Measurements from ENCODE around the gene SLC44A5. TPM values are rescaled to one million over a fixed set of nuclear protein-coding genes. Genes with fewer than 3 reads are reported as not detected.

The SLC44A5 gene
- total RNA-seq, 3 donors from 2014 or later: 0.16 to 3.6 (median 3.5) TPM

- TF ChIP-seq POLR2A (IDR thresholded peaks at IDR 0.05) (no peak), POLR2AphosphoS5 (IDR thresholded peaks at IDR 0.05) (no peak)
- TF ChIP-seq, protein P1, sequence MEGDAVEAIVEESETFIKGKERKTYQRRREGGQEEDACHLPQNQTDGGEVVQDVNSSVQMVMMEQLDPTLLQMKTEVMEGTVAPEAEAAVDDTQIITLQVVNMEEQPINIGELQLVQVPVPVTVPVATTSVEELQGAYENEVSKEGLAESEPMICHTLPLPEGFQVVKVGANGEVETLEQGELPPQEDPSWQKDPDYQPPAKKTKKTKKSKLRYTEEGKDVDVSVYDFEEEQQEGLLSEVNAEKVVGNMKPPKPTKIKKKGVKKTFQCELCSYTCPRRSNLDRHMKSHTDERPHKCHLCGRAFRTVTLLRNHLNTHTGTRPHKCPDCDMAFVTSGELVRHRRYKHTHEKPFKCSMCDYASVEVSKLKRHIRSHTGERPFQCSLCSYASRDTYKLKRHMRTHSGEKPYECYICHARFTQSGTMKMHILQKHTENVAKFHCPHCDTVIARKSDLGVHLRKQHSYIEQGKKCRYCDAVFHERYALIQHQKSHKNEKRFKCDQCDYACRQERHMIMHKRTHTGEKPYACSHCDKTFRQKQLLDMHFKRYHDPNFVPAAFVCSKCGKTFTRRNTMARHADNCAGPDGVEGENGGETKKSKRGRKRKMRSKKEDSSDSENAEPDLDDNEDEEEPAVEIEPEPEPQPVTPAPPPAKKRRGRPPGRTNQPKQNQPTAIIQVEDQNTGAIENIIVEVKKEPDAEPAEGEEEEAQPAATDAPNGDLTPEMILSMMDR (IDR thresholded peaks at IDR 0.05): no peak
- Histone ChIP-seq H3K4me3 (no peak overlapping the region), H3K4me1 (no peaks in the 10 kb centered on the region), H3K9me3 (no peaks in the 10 kb centered on the region), H3K36me3 (no peaks in the 10 kb centered on the region), H3K27me3 (no peaks in the 10 kb centered on the region), H3K27ac (no peak overlapping the region)
- no peak for DNase-seq (ENCODE audit: low spot score in 2 of 2)
- intact Hi-C loops (cut with DNase I; ENCODE audit: low total_unique reads): no loop called here
These were observed 396.9 kb downstream of the SLC44A5 start for GRCh38 chr1:75214017-75214416.

- no peaks in the 10 kb centered on the region for H3K27me3 ChIP-seq
- intact Hi-C loops (cut with DNase I; ENCODE audit: low total_unique reads): no loop called here
- no peak overlapping the region for H3K27ac ChIP-seq
- H3K36me3 ChIP-seq: no peaks in the 10 kb centered on the region
- no peaks in the 10 kb centered on the region for H3K4me1 ChIP-seq
- no peak overlapping the region for H3K4me3 ChIP-seq
- H3K9me3 ChIP-seq: no peaks in the 10 kb centered on the region
- no peak for DNase-seq (ENCODE audit: low spot score in 2 of 2)
- TF ChIP-seq POLR2AphosphoS5 (IDR thresholded peaks at IDR 0.05): no peak
- no peak for TF ChIP-seq POLR2A (IDR thresholded peaks at IDR 0.05)
- TF ChIP-seq, protein P1 (IDR thresholded peaks at IDR 0.05): no peak
These were observed 399.3 kb downstream of the SLC44A5 start for GRCh38 chr1:75211648-75212047.

GRCh38 chr1:75208862-75209261 lies 402.1 kb downstream of the SLC44A5 start:
- no peak overlapping the region for H3K4me3 ChIP-seq
- intact Hi-C loops (cut with DNase I; ENCODE audit: low total_unique reads): no loop called here
- no peaks in the 10 kb centered on the region for H3K4me1 ChIP-seq
- no peak overlapping the region for H3K27ac ChIP-seq
- H3K36me3 ChIP-seq: no peaks in the 10 kb centered on the region
- TF ChIP-seq POLR2AphosphoS5 (IDR thresholded peaks at IDR 0.05) (no peak), POLR2A (IDR thresholded peaks at IDR 0.05) (no peak)
- TF ChIP-seq, protein P1 (IDR thresholded peaks at IDR 0.05): no peak
- H3K27me3 ChIP-seq: no peaks in the 10 kb centered on the region
- H3K9me3 ChIP-seq: no peaks in the 10 kb centered on the region
- DNase-seq (ENCODE audit: low spot score in 2 of 2): no peak

DNA sequence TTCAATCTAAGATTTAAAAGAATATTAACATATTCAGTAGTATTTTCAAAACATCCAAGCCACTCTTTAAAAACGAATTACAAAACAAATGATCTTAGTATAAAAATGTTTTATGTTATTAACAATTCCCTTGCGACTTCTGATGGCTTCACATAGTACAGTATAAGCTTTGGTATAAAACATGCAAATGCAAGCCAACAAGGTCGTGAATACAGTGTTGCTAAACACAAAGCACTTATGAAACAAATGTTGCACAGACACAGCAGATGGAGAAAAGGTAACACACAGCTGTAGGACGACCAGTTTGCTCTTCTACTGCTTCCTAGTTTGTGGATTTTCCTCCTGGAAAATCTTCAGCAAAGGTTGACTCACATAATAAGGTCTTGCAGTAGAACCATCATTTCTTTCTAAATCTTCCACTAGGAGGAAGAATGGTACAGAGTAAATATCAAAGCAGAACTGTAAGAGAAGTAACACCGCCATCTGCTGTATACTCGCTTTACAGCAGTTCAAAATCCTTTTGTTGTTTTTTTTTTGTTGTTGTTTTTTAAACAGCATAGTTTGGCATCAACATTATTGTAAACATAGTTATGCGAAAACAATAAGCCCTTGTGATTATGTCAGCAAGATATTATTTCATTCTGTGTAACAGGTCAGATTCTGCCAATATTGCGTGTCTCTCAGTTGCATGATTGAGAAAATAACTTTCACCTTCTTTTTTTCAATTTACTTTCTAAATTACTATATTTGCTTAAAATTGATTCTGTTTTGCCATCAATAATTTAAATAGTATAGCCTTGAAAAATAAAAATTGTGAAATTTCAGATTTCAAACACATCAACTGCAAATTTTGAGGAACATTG lies 407.3 kb downstream of the SLC44A5 start:
- no peak for DNase-seq (ENCODE audit: low spot score in 2 of 2)
- Histone ChIP-seq H3K27me3 (peaks cover 0 to 15% of the 10 kb centered on the region in 2 donors), H3K9me3 (no peaks in the 10 kb centered on the region), H3K27ac (no peak overlapping the region), H3K4me1 (no peaks in the 10 kb centered on the region), H3K4me3 (no peak overlapping the region), H3K36me3 (no peaks in the 10 kb centered on the region)
- intact Hi-C loops (cut with DNase I; ENCODE audit: low total_unique reads): no loop called here
- no peak for TF ChIP-seq POLR2A (IDR thresholded peaks at IDR 0.05)
- no peak for TF ChIP-seq POLR2AphosphoS5 (IDR thresholded peaks at IDR 0.05)
- TF ChIP-seq, protein P1 (IDR thresholded peaks at IDR 0.05): peak in 2 of 3 donors; percentile 18 to 51

GRCh38 chr1:75202751-75203150 lies 408.2 kb downstream of the SLC44A5 start:
- intact Hi-C loops (cut with DNase I; ENCODE audit: low total_unique reads): no loop called here

More at GRCh38 chr1:75202751-75203150, 408.2 kb downstream of the SLC44A5 start:
- Histone ChIP-seq H3K4me1 (no peaks in the 10 kb centered on the region), H3K27me3 (peaks cover 0 to 17% of the 10 kb centered on the region in 2 donors), H3K27ac (no peak overlapping the region), H3K36me3 (no peaks in the 10 kb centered on the region), H3K9me3 (no peaks in the 10 kb centered on the region), H3K4me3 (no peak overlapping the region)
- TF ChIP-seq, protein P1 (IDR thresholded peaks at IDR 0.05): no peak
- TF ChIP-seq POLR2A (IDR thresholded peaks at IDR 0.05) (no peak), POLR2AphosphoS5 (IDR thresholded peaks at IDR 0.05) (no peak)
- DNase-seq (ENCODE audit: low spot score in 2 of 2): no peak

Data from breast epithelium (tissue), 4 donors.